ENCODE data around the gene LINGO3. TPM values are rescaled to one million over a fixed set of nuclear protein-coding genes. Genes with fewer than 3 reads are reported as not detected.
"Not testable (repeated sequence)": the region's sequence is repeated elsewhere in the genome, so short reads cannot be mapped to it uniquely, and the experiment has no call there.

The LINGO3 gene
- total RNA-seq, 1 donor from 2014 or later: 0.60 TPM

GRCh38 chr19:2353159-2353886, 45.4 kb upstream of the LINGO3 start:
- TF ChIP-seq CTCF (IDR thresholded peaks at IDR 0.05; ENCODE audit: unreplicated experiment): no peak
- peak in 1 of 2 experiments; percentile 29 for DNase-seq (ENCODE audit: low spot score in 2 of 2, unreplicated experiment in 2 of 2)
- no peak overlapping the region for H3K27ac Mint-ChIP-seq

GRCh38 chr19:2352121-2352520, 44.2 kb upstream of the LINGO3 start:
- peak in 1 of 2 experiments; percentile 35 for DNase-seq (ENCODE audit: low spot score in 2 of 2, unreplicated experiment in 2 of 2)
- Mint-ChIP-seq H3K4me3 (no peak overlapping the region), H3K9me3 (no peaks in the 10 kb centered on the region), H3K27ac (no peak overlapping the region), H3K36me3 (no peaks in the 10 kb centered on the region), H3K27me3 (ENCODE audit: low read depth) (no peaks in the 10 kb centered on the region), H3K4me1 (no peaks in the 10 kb centered on the region)
- TF ChIP-seq CTCF (IDR thresholded peaks at IDR 0.05; ENCODE audit: unreplicated experiment): no peak

More at GRCh38 chr19:2353159-2353886, 45.4 kb upstream of the LINGO3 start:
- Mint-ChIP-seq H3K9me3 (no peaks in the 10 kb centered on the region), H3K27me3 (ENCODE audit: low read depth) (no peaks in the 10 kb centered on the region), H3K4me3 (no peak overlapping the region), H3K4me1 (no peaks in the 10 kb centered on the region), H3K36me3 (no peaks in the 10 kb centered on the region)

- no peak overlapping the region for H3K27ac Mint-ChIP-seq
Measured at GRCh38 chr19:2351591-2351990, 43.6 kb upstream of the LINGO3 start.

GRCh38 chr19:2350656-2351055, 42.7 kb upstream of the LINGO3 start:
- no peaks in the 10 kb centered on the region for H3K9me3 Mint-ChIP-seq
- no peak for DNase-seq (ENCODE audit: low spot score in 2 of 2, unreplicated experiment in 2 of 2)
- no peaks in the 10 kb centered on the region for H3K27me3 Mint-ChIP-seq (ENCODE audit: low read depth)
- no peak overlapping the region for H3K4me3 Mint-ChIP-seq
- H3K27ac Mint-ChIP-seq: no peak overlapping the region
- H3K36me3 Mint-ChIP-seq: peaks cover 3% of the 10 kb centered on the region
- no peak for TF ChIP-seq CTCF (IDR thresholded peaks at IDR 0.05; ENCODE audit: unreplicated experiment)
- peaks cover 3% of the 10 kb centered on the region for H3K4me1 Mint-ChIP-seq

More at GRCh38 chr19:2351591-2351990, 43.6 kb upstream of the LINGO3 start:
- TF ChIP-seq CTCF (IDR thresholded peaks at IDR 0.05; ENCODE audit: unreplicated experiment): no peak
- no peaks in the 10 kb centered on the region for H3K36me3 Mint-ChIP-seq
- no peaks in the 10 kb centered on the region for H3K9me3 Mint-ChIP-seq
- DNase-seq (ENCODE audit: low spot score in 2 of 2, unreplicated experiment in 2 of 2): peak in 1 of 2 experiments; percentile 31
- no peaks in the 10 kb centered on the region for H3K4me1 Mint-ChIP-seq
- H3K27me3 Mint-ChIP-seq (ENCODE audit: low read depth): no peaks in the 10 kb centered on the region
- no peak overlapping the region for H3K4me3 Mint-ChIP-seq

GRCh38 chr19:2349818-2350217, 41.9 kb upstream of the LINGO3 start:
- H3K9me3 Mint-ChIP-seq; DNase-seq (ENCODE audit: low spot score in 2 of 2, unreplicated experiment in 2 of 2); H3K27me3 Mint-ChIP-seq (ENCODE audit: low read depth); H3K4me1 Mint-ChIP-seq; H3K4me3 Mint-ChIP-seq; H3K36me3 Mint-ChIP-seq; H3K27ac Mint-ChIP-seq: not testable (repeated sequence)

GRCh38 chr19:2345794-2346663, 38.1 kb upstream of the LINGO3 start:
- TF ChIP-seq CTCF (IDR thresholded peaks at IDR 0.05; ENCODE audit: unreplicated experiment): no peak
- Mint-ChIP-seq H3K27ac (peak overlapping the region; percentile 86), H3K4me1 (peaks cover 13% of the 10 kb centered on the region), H3K27me3 (ENCODE audit: low read depth) (no peaks in the 10 kb centered on the region), H3K9me3 (no peaks in the 10 kb centered on the region), H3K4me3 (no peak overlapping the region), H3K36me3 (peaks cover 5% of the 10 kb centered on the region)
- DNase-seq (ENCODE audit: low spot score in 2 of 2, unreplicated experiment in 2 of 2): no peak
